Skeletal muscle tissue (tissue), 4 donors: ENCODE data around the gene CACNA2D3. TPM values are rescaled to one million over a fixed set of nuclear protein-coding genes. Genes with fewer than 3 reads are reported as not detected.

Source experiments
- H3K27ac ChIP-seq: one replicate; pipeline ENCODE4 v1.7.0; 2013; ENCODE audit warnings: mild to moderate bottlenecking, low read depth, low read length, inconsistent platforms
- H3K27me3 ChIP-seq, 3 donors: one replicate each; pipeline ENCODE4 v1.7.0; 2013; ENCODE audit warnings: low read length in 3 of 3; ENCODE audit not compliant: control insufficient read depth in 3 of 3, insufficient read depth in 3 of 3
- H3K36me3 ChIP-seq, 3 donors: one replicate each; pipeline ENCODE4 v1.7.0; 2013; ENCODE audit warnings: low read length in 3 of 3; ENCODE audit not compliant: control insufficient read depth in 3 of 3, insufficient read depth in 3 of 3
- H3K4me1 ChIP-seq, 3 donors: one replicate each; pipeline ENCODE4 v1.7.0; 2013; ENCODE audit warnings: low read length in 3 of 3, mild to moderate bottlenecking in 3 of 3; ENCODE audit not compliant: control insufficient read depth in 3 of 3, insufficient read depth in 3 of 3
- H3K4me3 ChIP-seq, 3 donors: one replicate each; pipeline ENCODE4 v1.7.0; 2013; ENCODE audit warnings: low read length in 3 of 3
- H3K9ac ChIP-seq, 3 donors: one replicate each; pipeline ENCODE4 v1.7.0; 2013; ENCODE audit warnings: low read length in 3 of 3, mild to moderate bottlenecking in 3 of 3, moderate library complexity in 2 of 3, low read depth in 1 of 3
- H3K9me3 ChIP-seq, 3 donors: one replicate each; pipeline ENCODE4 v1.7.0; 2013; ENCODE audit warnings: low read length in 3 of 3; ENCODE audit not compliant: control insufficient read depth in 3 of 3
- total RNA-seq: library from RNA; depleted of rRNA; stranded (reverse); fragments of >200 nt; gene quantifications from one replicate; pipeline ENCODE4 v1.2.3, GENCODE V29; 2014
- donor health status: Osteomylitis.

Gene CACNA2D3
- total RNA-seq, 1 donor from 2014 or later = 3.1 TPM

DNA sequence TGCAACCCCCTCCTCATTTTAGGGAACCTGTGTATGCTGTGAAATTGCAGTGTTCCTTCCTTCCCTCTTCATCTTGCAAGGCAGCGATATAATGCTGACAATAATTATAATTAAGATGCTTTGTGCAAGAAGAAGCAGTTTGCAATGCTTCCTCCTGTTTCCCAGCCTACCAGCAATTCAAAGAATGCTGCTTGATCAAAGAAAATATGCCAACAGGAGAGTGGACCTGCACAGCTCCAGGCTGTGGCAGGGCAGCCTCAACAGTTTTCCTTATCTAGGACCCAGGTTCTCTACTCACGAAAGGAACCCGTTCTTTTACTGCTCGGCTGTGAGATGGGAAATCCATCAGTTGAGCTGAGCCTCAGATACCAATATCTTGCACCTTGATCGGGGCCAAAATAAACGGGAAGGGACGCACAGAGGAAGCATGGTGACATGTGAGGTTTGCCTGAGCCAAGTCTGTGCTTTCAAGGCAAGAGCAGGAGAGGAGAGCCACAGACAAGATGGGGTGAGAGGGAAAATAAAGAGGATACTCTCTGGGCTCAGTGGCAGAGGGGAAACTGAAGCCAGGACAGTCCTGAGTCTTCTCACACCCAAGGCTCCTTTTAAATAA lies 828.1 kb downstream of the CACNA2D3 start:
- Histone ChIP-seq H3K27ac (no peak overlapping the region), H3K4me1 (peaks cover 5 to 23% (median 22%) of the 10 kb centered on the region in 3 donors), H3K9me3 (no peaks in the 10 kb centered on the region), H3K9ac (no peak overlapping the region), H3K27me3 (no peaks in the 10 kb centered on the region), H3K36me3 (no peaks in the 10 kb centered on the region), H3K4me3 (no peak overlapping the region)

GRCh38 chr3:54951405-54951804 lies 829.1 kb downstream of the CACNA2D3 start:
- Histone ChIP-seq H3K4me1 (peaks cover 5 to 23% (median 22%) of the 10 kb centered on the region in 3 donors), H3K9me3 (no peaks in the 10 kb centered on the region), H3K9ac (no peak overlapping the region)

DNA sequence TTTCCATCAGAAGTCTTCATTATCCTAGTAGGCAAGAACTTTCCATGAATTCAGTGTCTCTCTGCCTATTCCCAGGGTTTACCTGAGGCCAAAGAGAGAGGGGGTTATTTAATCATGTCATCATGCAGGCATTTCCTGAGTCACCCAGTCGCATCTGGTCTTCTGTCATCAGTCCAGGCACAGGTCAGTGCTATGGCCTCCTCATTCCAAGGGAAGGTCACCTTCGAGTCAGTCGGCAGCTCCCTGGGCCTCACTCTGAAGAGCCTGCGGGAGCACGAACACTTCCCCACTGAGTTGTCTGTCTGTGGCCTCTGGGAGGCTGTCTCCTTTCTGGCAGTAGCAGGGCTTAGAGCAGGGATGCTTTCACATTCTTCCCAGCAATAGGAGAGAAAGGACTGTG lies 831.7 kb downstream of the CACNA2D3 start:
- Histone ChIP-seq H3K27me3 (no peaks in the 10 kb centered on the region), H3K27ac (no peak overlapping the region), H3K9ac (no peak overlapping the region), H3K4me1 (peaks cover 5 to 25% (median 22%) of the 10 kb centered on the region in 3 donors), H3K36me3 (no peaks in the 10 kb centered on the region), H3K4me3 (no peak overlapping the region), H3K9me3 (no peaks in the 10 kb centered on the region)

More at GRCh38 chr3:54951405-54951804, 829.1 kb downstream of the CACNA2D3 start:
- H3K27ac ChIP-seq = no peak overlapping the region
- no peak overlapping the region for H3K4me3 ChIP-seq
- H3K27me3 ChIP-seq = no peaks in the 10 kb centered on the region
- H3K36me3 ChIP-seq = no peaks in the 10 kb centered on the region

DNA sequence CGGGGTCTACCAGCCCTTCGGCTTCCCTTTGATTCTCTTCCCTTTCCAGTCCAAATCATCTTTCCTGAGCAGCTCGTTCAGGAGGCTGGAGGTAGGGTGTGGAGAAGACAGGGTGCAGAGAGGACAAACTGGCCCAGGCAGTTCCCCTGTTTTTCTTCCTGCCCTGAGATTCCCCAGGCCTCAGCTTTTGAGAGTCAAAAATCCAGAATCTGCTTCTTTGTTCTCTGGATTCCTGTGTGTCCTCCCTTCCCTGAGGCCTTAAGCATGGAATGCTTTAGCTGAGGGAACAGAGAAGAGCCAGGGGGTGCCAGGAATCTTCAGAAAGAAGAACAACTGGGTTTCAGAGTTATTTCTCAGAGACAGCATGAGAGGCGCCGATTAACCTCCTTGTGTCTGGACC lies 832.2 kb downstream of the CACNA2D3 start:
- H3K9ac ChIP-seq = no peak overlapping the region
- peaks cover 5 to 28% (median 22%) of the 10 kb centered on the region in 3 donors for H3K4me1 ChIP-seq
- H3K9me3 ChIP-seq = no peaks in the 10 kb centered on the region
- no peaks in the 10 kb centered on the region for H3K36me3 ChIP-seq
- no peak overlapping the region for H3K27ac ChIP-seq
- no peaks in the 10 kb centered on the region for H3K27me3 ChIP-seq
- no peak overlapping the region for H3K4me3 ChIP-seq

GRCh38 chr3:54955496-54955895 lies 833.1 kb downstream of the CACNA2D3 start:
- H3K9ac ChIP-seq = no peak overlapping the region
- no peaks in the 10 kb centered on the region for H3K9me3 ChIP-seq
- no peak overlapping the region for H3K27ac ChIP-seq
- H3K4me3 ChIP-seq = no peak overlapping the region
- peaks cover 5 to 28% (median 22%) of the 10 kb centered on the region in 3 donors for H3K4me1 ChIP-seq
- no peaks in the 10 kb centered on the region for H3K27me3 ChIP-seq
- no peaks in the 10 kb centered on the region for H3K36me3 ChIP-seq

DNA sequence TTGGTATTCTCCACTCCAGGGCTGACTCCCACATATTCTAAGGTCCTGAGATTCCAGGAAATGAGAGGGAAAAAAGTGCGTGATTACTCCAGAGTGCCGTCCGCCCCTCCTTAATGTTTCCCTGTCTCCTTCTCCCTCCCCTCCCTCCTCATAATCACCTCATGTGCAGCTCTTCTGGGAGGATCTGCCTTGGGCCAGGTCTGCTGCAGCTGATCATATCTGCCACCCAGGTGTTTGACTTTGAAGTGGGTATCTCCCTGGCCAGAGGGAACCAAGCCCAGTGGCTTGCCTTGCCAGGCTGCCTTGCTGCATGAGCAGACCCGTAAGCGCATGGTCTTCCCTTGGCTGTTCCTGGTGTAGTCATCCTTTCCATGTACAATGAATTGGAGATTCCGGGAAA lies 833.6 kb downstream of the CACNA2D3 start:
- Histone ChIP-seq H3K9me3 (no peaks in the 10 kb centered on the region), H3K27ac (no peak overlapping the region), H3K9ac (no peak overlapping the region), H3K4me1 (peaks cover 5 to 28% (median 22%) of the 10 kb centered on the region in 3 donors), H3K36me3 (no peaks in the 10 kb centered on the region), H3K27me3 (no peaks in the 10 kb centered on the region), H3K4me3 (no peak overlapping the region)

DNA sequence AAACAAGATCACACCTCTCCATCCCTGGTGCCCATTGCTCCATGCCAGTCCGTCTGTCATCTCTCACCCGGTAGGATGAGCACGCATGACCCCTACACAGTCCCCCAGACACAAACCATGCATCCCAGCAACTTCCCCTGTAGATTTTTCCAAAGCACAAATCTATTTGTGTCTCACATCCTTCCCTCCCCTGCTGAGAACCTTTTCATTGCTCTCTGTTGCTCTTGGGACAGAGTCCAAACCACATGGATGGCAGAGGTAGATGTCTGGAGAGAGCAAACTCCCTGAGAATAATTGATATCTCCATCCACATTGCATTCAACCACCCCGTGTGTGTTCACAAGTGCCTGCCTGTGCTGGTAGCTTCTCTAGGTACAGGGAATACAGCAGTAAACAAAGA lies 835.4 kb downstream of the CACNA2D3 start:
- no peaks in the 10 kb centered on the region for H3K27me3 ChIP-seq
- no peak overlapping the region for H3K4me3 ChIP-seq
- peaks cover 0 to 19% (median 12%) of the 10 kb centered on the region in 3 donors for H3K4me1 ChIP-seq
- no peak overlapping the region for H3K27ac ChIP-seq
- H3K9me3 ChIP-seq = no peaks in the 10 kb centered on the region
- H3K36me3 ChIP-seq = no peaks in the 10 kb centered on the region
- no peak overlapping the region for H3K9ac ChIP-seq

- Histone ChIP-seq H3K36me3 (no peaks in the 10 kb centered on the region), H3K4me1 (peaks cover 0 to 5% (median 0%) of the 10 kb centered on the region in 3 donors), H3K27me3 (no peaks in the 10 kb centered on the region), H3K9me3 (no peaks in the 10 kb centered on the region), H3K27ac (no peak overlapping the region), H3K4me3 (no peak overlapping the region), H3K9ac (no peak overlapping the region)
Observed at GRCh38 chr3:54960082-54960481, 837.7 kb downstream of the CACNA2D3 start.

DNA sequence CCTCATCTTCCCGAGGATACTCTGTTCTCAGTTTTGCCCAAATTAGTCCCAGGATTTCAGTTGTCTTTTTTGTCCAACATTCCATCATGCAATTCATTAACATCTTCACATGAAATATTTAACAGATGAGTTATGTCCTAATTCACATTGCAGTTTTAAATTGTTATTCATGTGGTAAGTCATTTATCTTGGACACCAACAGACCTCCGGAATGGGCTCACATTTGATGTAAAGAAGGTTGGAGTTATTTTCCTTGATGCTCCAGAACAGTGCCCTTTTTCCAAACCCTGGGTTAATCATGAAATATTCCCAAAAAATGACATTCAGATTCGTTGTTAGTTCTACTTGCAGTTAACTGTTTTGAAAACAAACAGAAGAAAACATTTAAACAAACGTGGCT lies 838.3 kb downstream of the CACNA2D3 start:
- Histone ChIP-seq H3K4me3 (no peak overlapping the region), H3K27ac (no peak overlapping the region), H3K27me3 (no peaks in the 10 kb centered on the region), H3K9me3 (no peaks in the 10 kb centered on the region), H3K9ac (no peak overlapping the region), H3K36me3 (no peaks in the 10 kb centered on the region), H3K4me1 (peaks cover 0 to 5% (median 0%) of the 10 kb centered on the region in 3 donors)

DNA sequence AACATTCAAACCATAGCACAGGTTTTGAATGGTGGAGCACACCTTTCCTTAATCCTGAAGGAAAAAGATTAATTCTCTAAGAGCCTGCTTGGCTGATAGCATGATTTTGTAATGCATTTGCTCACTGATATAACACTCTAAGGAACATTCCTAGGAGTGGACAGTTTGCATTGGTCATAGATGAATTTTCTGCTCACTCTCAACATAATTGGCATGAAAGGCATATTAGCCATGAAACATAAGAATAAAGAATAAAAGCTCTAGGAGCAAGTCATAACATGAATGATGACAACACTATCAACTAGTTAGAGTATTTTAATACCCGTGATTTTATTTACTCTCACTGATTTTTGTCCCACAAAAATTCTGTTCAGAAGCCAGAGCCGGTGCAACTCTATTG lies 839.8 kb downstream of the CACNA2D3 start:
- Histone ChIP-seq H3K27ac (no peak overlapping the region), H3K4me3 (no peak overlapping the region), H3K27me3 (no peaks in the 10 kb centered on the region), H3K9ac (no peak overlapping the region), H3K9me3 (no peaks in the 10 kb centered on the region), H3K4me1 (peaks cover 0 to 5% (median 0%) of the 10 kb centered on the region in 3 donors), H3K36me3 (no peaks in the 10 kb centered on the region)
